ENCODE measurements around the gene MED13L.

The MED13L gene

DNA sequence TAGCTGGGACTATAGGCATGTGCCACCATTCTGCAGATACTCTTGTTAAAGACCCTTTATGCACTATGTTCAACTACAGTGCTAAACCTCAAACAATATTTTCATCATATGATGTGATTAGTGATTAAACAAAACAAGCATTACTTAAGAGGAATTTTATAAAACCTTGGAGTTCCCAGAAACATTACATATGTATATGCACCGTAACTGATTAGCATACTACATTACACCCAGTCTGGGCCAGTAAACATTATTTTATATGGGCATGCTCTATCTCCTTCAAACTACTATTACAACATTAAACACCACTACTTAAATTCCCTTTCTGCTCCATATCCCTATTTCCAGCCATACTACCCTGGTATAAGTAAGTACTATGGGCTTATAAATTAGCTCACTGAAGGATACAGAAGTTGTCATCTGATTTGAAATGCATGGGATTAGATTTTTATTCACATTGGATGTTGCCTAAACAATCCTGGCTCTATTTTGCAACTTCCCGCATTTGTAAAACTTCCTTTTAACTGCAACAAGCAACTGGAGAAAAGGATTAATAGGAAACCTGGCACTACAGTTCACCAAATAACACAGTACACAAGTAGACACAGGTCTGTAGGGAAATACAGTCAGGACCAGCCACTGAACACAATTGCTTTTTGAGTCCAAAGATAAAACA is 205.8 kb downstream of the MED13L start:
- H3K36me3 ChIP-seq (ENCODE audit: insufficient read depth, low read length), result no peaks in the 10 kb centered on the region
- H3K4me2 ChIP-seq (ENCODE audit: low read length), result no peak overlapping the region
- H3K27me3 ChIP-seq (ENCODE audit: control insufficient read depth, insufficient read depth, low read length), result no peaks in the 10 kb centered on the region
- no peak overlapping the region for H3K4me3 ChIP-seq (ENCODE audit: low read length)
- H3K4me1 ChIP-seq (ENCODE audit: control insufficient read depth, insufficient read depth, low read length), result peaks cover 4% of the 10 kb centered on the region
- no peaks in the 10 kb centered on the region for H3K9me3 ChIP-seq (replicated peaks; ENCODE audit: low read length)
- no peak overlapping the region for H3K9ac ChIP-seq (ENCODE audit: low read depth, low read length)

DNA sequence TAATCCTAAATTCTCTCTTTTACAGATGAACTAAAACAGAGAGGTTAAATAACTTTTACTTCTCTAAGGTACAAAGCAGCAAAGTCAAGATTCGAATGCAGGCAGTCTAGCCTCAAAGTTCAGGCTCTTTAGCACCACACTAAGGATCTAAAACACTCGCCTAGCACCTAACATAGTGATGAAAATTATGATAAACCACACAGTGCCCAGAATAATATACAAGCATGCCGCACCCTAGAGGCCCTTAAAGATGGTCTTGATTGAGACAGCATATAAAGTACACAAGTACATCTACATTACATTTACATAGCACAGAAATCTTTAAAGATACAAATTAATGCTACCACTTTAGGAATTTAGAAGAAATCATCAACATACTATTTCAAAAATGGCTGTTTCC is 207.0 kb downstream of the MED13L start:
- H3K4me1 ChIP-seq (ENCODE audit: control insufficient read depth, insufficient read depth, low read length), result peaks cover 11% of the 10 kb centered on the region
- no peak overlapping the region for H3K4me3 ChIP-seq (ENCODE audit: low read length)
- H3K9me3 ChIP-seq (replicated peaks; ENCODE audit: low read length), result no peaks in the 10 kb centered on the region
- H3K4me2 ChIP-seq (ENCODE audit: low read length), result no peak overlapping the region
- no peaks in the 10 kb centered on the region for H3K27me3 ChIP-seq (ENCODE audit: control insufficient read depth, insufficient read depth, low read length)
- no peak overlapping the region for H3K9ac ChIP-seq (ENCODE audit: low read depth, low read length)
- H3K36me3 ChIP-seq (ENCODE audit: insufficient read depth, low read length), result no peaks in the 10 kb centered on the region

DNA sequence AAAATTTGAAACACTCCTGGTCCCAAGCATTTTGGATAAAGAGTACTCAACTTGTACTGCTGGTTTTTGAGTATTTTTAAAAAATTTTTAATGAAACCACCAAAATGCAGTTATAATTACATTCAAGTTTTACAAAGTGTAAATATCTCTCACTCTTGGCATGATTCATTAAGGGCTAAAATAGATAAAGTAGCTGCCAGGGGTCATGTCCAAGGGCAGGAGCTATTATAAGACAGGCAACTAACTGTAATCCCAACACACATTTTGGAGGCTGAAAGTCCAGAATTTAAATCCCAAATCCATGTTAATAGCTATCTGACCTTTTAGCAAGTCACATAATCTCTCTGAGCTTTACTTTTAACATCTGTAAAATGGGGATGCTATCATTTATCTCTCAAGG is 207.6 kb downstream of the MED13L start:
- no peaks in the 10 kb centered on the region for H3K27me3 ChIP-seq (ENCODE audit: control insufficient read depth, insufficient read depth, low read length)
- H3K4me2 ChIP-seq (ENCODE audit: low read length), result no peak overlapping the region
- H3K4me1 ChIP-seq (ENCODE audit: control insufficient read depth, insufficient read depth, low read length), result peaks cover 11% of the 10 kb centered on the region
- no peaks in the 10 kb centered on the region for H3K9me3 ChIP-seq (replicated peaks; ENCODE audit: low read length)
- H3K4me3 ChIP-seq (ENCODE audit: low read length), result no peak overlapping the region
- H3K36me3 ChIP-seq (ENCODE audit: insufficient read depth, low read length), result no peaks in the 10 kb centered on the region
- H3K9ac ChIP-seq (ENCODE audit: low read depth, low read length), result no peak overlapping the region

DNA sequence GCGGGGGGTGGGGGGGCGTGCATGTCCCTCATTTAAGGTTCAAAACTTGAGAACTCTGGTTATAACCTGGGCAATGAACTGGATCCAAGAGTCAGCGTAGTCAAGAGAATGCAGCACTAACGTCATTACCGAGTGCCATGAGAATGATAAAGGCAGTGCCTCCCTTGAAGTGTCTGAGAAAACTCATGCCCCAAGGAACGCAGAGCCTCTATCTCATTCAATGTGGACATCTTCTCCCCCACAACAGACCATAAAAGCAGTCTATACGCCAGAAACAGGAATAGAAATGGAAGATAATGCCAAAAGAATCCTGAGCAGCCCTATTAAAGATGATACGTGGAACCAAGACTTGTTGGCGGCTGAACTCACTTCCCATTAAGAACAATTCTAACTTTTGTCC is 208.6 kb downstream of the MED13L start:
- H3K27me3 ChIP-seq (ENCODE audit: control insufficient read depth, insufficient read depth, low read length), result no peaks in the 10 kb centered on the region
- H3K4me3 ChIP-seq (ENCODE audit: low read length), result no peak overlapping the region
- no peaks in the 10 kb centered on the region for H3K36me3 ChIP-seq (ENCODE audit: insufficient read depth, low read length)
- no peaks in the 10 kb centered on the region for H3K9me3 ChIP-seq (replicated peaks; ENCODE audit: low read length)
- peaks cover 11% of the 10 kb centered on the region for H3K4me1 ChIP-seq (ENCODE audit: control insufficient read depth, insufficient read depth, low read length)
- H3K9ac ChIP-seq (ENCODE audit: low read depth, low read length), result no peak overlapping the region
- H3K4me2 ChIP-seq (ENCODE audit: low read length), result no peak overlapping the region

DNA sequence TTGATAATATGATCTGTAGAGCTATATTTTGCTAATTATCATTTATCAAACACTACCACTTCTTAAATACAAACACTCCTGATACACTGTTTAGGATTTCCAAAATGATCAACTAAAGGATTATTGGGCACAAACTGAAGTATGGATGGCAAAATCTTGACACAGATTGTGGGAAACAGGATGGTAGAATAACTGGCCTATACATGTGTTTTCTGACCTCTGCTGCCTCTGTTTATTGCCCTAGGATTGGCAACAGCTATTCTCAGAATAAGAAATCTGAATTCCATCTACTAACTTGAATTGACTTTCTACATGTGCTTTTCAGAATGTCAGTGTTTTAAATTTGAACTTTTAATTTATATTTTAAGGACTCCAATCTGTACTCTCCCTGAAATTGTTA is 209.1 kb downstream of the MED13L start:
- Histone ChIP-seq H3K9me3 (replicated peaks; ENCODE audit: low read length) (no peaks in the 10 kb centered on the region), H3K4me2 (ENCODE audit: low read length) (no peak overlapping the region), H3K4me3 (ENCODE audit: low read length) (no peak overlapping the region), H3K4me1 (ENCODE audit: control insufficient read depth, insufficient read depth, low read length) (peaks cover 11% of the 10 kb centered on the region), H3K36me3 (ENCODE audit: insufficient read depth, low read length) (no peaks in the 10 kb centered on the region), H3K9ac (ENCODE audit: low read depth, low read length) (no peak overlapping the region), H3K27me3 (ENCODE audit: control insufficient read depth, insufficient read depth, low read length) (no peaks in the 10 kb centered on the region)

DNA sequence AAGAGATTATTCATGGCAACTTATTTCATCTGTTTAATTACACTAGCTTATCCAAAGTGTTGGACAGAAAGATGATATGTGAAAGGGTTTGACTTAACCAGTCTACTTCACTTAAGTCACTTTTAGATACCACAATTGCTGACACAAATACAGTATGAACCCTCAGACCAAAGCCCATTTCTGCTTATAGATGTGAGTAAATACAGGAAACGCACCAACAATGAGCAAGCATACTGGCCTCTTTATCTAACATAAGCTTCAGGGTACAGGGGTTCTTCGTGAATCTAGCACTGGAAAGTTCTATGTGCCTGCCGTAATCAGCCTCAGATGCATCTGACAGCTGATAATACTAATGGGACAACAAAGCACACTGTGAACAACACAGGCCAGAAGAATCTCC is 209.6 kb downstream of the MED13L start:
- Histone ChIP-seq H3K9me3 (replicated peaks; ENCODE audit: low read length) (no peaks in the 10 kb centered on the region), H3K4me3 (ENCODE audit: low read length) (no peak overlapping the region), H3K27me3 (ENCODE audit: control insufficient read depth, insufficient read depth, low read length) (no peaks in the 10 kb centered on the region)

DNA sequence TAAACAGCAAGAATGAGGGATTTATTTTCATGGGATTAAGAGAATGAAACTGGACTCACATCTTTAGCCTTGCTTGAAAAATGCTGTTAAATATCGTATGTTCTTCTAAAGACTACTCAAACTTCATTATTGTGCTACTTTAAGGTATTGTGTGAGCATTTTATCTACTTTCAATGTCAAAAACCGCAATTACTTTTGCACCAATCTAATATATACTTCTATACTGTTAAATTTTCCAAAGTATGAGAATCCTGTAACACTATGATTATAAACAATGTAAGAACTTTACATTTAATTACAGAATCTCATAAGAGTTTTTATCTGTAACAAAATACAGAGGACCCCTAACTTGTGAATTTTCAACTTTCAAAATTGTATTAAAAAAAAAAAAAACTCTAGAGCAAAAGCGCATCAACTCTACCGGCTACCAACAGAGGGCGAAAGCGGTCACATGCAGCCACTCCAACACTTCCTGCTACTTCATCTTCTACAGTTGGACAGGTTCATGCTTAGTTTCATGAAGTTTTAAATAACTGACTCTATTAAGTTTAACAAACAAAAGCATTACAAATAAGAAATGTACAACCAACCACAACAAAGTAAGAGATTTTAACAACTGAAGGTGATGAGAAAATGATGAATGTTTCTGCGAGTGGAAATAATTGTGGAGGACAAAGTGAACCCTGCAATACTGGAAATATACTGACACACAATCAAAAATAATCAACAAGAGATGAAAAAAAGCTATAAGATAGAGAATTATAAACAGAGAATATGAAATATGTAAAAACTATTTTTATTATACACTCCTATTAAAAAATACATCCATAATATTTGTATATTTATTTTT is 210.9 kb downstream of the MED13L start:
- H3K27me3 ChIP-seq (ENCODE audit: control insufficient read depth, insufficient read depth, low read length), result no peaks in the 10 kb centered on the region

More for the DNA sequence above, 209.6 kb downstream of the MED13L start:
- no peak overlapping the region for H3K4me2 ChIP-seq (ENCODE audit: low read length)
- H3K9ac ChIP-seq (ENCODE audit: low read depth, low read length), result no peak overlapping the region
- no peaks in the 10 kb centered on the region for H3K36me3 ChIP-seq (ENCODE audit: insufficient read depth, low read length)
- H3K4me1 ChIP-seq (ENCODE audit: control insufficient read depth, insufficient read depth, low read length), result peaks cover 11% of the 10 kb centered on the region

DNA sequence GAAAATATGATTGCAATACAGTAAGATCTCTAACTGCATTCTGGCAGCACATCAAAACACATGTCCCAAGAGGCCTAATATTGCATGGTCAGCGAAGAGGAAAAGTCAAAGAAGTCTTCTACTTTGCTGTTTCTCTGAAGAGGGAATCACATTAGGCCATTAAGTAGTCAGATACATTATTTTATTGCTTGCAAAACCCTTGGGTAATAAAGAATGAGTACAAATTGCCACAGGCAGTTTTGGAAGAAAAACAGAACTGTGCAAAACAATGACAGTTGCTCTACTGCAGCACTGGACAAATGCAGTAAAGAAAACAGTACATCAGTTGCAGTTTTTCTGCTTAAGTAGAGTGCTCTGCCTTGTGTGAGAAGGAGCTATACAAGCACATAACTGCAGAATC is 211.9 kb downstream of the MED13L start:
- H3K4me1 ChIP-seq (ENCODE audit: control insufficient read depth, insufficient read depth, low read length), result peaks cover 11% of the 10 kb centered on the region
- H3K9ac ChIP-seq (ENCODE audit: low read depth, low read length), result no peak overlapping the region
- peak overlapping the region; percentile 6 for H3K4me2 ChIP-seq (ENCODE audit: low read length)
- H3K4me3 ChIP-seq (ENCODE audit: low read length), result no peak overlapping the region
- no peaks in the 10 kb centered on the region for H3K36me3 ChIP-seq (ENCODE audit: insufficient read depth, low read length)
- H3K27me3 ChIP-seq (ENCODE audit: control insufficient read depth, insufficient read depth, low read length), result no peaks in the 10 kb centered on the region
- H3K9me3 ChIP-seq (replicated peaks; ENCODE audit: low read length), result no peaks in the 10 kb centered on the region

More for the DNA sequence above, 210.9 kb downstream of the MED13L start:
- no peaks in the 10 kb centered on the region for H3K9me3 ChIP-seq (replicated peaks; ENCODE audit: low read length)
- H3K36me3 ChIP-seq (ENCODE audit: insufficient read depth, low read length), result no peaks in the 10 kb centered on the region
- no peak overlapping the region for H3K9ac ChIP-seq (ENCODE audit: low read depth, low read length)
- no peak overlapping the region for H3K4me2 ChIP-seq (ENCODE audit: low read length)
- H3K4me3 ChIP-seq (ENCODE audit: low read length), result no peak overlapping the region
- peaks cover 11% of the 10 kb centered on the region for H3K4me1 ChIP-seq (ENCODE audit: control insufficient read depth, insufficient read depth, low read length)

DNA sequence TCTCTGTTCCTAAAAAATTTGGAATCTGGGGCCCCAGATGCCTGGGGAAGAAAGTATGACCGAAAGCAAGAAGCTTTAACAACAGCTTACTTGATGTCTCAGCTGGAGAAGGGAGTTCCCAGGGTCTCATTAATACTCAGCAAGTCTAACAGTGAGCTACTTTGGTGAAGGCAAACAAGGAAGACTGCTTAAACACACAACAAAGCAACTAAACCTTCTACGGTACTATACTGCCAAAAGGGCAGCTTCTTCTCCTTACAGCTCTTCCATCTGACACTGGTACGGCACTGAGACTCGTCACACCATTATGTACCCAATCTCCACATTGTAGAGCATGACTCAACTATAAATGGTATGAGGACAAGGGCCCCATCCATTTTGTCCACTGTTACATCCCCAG is 213.0 kb downstream of the MED13L start:
- Histone ChIP-seq H3K9me3 (replicated peaks; ENCODE audit: low read length) (no peaks in the 10 kb centered on the region), H3K36me3 (ENCODE audit: insufficient read depth, low read length) (no peaks in the 10 kb centered on the region), H3K4me2 (ENCODE audit: low read length) (no peak overlapping the region), H3K4me3 (ENCODE audit: low read length) (no peak overlapping the region), H3K4me1 (ENCODE audit: control insufficient read depth, insufficient read depth, low read length) (peaks cover 11% of the 10 kb centered on the region), H3K27me3 (ENCODE audit: control insufficient read depth, insufficient read depth, low read length) (no peaks in the 10 kb centered on the region), H3K9ac (ENCODE audit: low read depth, low read length) (no peak overlapping the region)

DNA sequence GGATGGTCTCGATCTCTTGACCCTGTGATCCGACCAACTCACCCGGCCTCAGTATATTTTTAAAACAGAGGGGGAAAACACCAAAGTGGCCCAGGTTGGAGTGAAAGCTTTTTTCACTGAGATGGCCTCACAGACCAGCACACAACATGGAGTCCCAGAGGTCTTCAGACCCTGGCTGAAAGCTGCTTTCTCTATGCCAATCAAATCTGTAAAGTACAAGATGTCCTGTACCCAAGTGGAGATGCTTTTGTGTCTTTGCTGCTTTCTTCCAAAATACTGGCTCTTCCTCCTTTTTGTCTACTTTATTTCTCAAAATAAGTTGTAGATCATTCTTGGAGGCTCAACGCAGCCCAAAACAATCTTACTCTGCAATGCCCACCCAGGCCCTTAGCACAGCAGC is 214.8 kb downstream of the MED13L start:
- Histone ChIP-seq H3K36me3 (ENCODE audit: insufficient read depth, low read length) (no peaks in the 10 kb centered on the region), H3K4me3 (ENCODE audit: low read length) (no peak overlapping the region), H3K4me1 (ENCODE audit: control insufficient read depth, insufficient read depth, low read length) (peaks cover 11% of the 10 kb centered on the region), H3K27me3 (ENCODE audit: control insufficient read depth, insufficient read depth, low read length) (no peaks in the 10 kb centered on the region), H3K9ac (ENCODE audit: low read depth, low read length) (no peak overlapping the region), H3K4me2 (ENCODE audit: low read length) (no peak overlapping the region), H3K9me3 (replicated peaks; ENCODE audit: low read length) (no peaks in the 10 kb centered on the region)

DNA sequence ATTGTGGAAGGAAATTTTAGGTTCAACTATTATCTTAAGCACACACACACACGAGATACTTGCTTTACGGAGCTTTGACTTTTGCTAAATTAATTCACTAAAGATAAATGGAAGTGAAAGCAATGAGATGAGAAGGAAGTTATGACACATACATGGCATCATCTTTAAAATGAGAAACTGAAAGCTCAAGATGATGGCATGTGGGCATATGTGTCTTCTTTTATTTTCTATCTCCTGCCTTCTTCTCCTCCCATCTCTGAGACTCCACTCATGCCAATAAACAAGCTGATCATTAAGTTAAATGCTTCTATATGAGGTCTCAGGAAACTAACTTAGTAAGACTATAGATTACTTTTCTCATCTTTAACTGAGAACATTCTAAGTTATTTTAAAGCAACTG is 216.7 kb downstream of the MED13L start:
- H3K4me2 ChIP-seq (ENCODE audit: low read length), result no peak overlapping the region
- no peaks in the 10 kb centered on the region for H3K36me3 ChIP-seq (ENCODE audit: insufficient read depth, low read length)
- no peak overlapping the region for H3K9ac ChIP-seq (ENCODE audit: low read depth, low read length)
- no peak overlapping the region for H3K4me3 ChIP-seq (ENCODE audit: low read length)
- H3K27me3 ChIP-seq (ENCODE audit: control insufficient read depth, insufficient read depth, low read length), result no peaks in the 10 kb centered on the region
- peaks cover 8% of the 10 kb centered on the region for H3K4me1 ChIP-seq (ENCODE audit: control insufficient read depth, insufficient read depth, low read length)
- H3K9me3 ChIP-seq (replicated peaks; ENCODE audit: low read length), result no peaks in the 10 kb centered on the region

DNA sequence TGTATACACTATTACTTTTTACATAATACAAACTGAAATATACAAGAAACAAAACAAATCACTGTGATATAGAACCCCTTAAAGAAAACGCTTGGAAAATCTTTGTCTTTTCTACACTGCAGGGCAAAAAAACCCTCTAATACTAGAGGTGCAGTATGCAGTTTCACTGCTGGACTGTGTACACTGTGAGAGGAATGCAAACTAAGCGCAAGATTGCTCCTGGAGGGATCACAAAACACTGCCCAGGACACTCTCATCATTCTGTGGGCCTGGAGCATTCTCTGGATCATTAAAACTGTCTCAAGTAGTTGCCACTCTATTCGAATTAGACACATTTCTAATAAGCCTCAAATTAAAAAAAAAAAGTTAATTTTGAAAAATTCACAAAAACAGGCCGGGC is 217.6 kb downstream of the MED13L start:
- no peak overlapping the region for H3K4me3 ChIP-seq (ENCODE audit: low read length)
- H3K36me3 ChIP-seq (ENCODE audit: insufficient read depth, low read length), result no peaks in the 10 kb centered on the region
- no peaks in the 10 kb centered on the region for H3K4me1 ChIP-seq (ENCODE audit: control insufficient read depth, insufficient read depth, low read length)
- no peaks in the 10 kb centered on the region for H3K9me3 ChIP-seq (replicated peaks; ENCODE audit: low read length)
- no peak overlapping the region for H3K9ac ChIP-seq (ENCODE audit: low read depth, low read length)
- no peak overlapping the region for H3K4me2 ChIP-seq (ENCODE audit: low read length)
- H3K27me3 ChIP-seq (ENCODE audit: control insufficient read depth, insufficient read depth, low read length), result no peaks in the 10 kb centered on the region
